HepG2 (cell line): ENCODE data around the gene ZNF385B. TPM values are rescaled to one million over a fixed set of nuclear protein-coding genes. Genes with fewer than 3 reads are reported as not detected.

Experiments
- ATAC-seq: fragments of 200-7000 bp; cut with Tn5 transposase; 3 replicates; pipeline ENCODE4 v1.9.1; 2020; ENCODE audit warnings: mild to moderate bottlenecking, moderate library complexity
- BruUV-seq: library from RNA; stranded (reverse); fragments of 400-500 nt; replicated peaks from 2 replicates; lab custom pipeline; 2021; lab: Mats Ljungman, UMichigan
- CTCF ChIA-PET: fragments of 300-600 bp; formaldehyde crosslinking; extraction: SDS; loops from one replicate; lab custom pipeline; 2021; ENCODE audit warnings: low total read pairs, inconsistent platforms, low intra/inter-chr PET ratio; lab: Yijun Ruan, JAX
- POLR2A ChIA-PET: fragments of 350-600 bp; sonication (Branson Sonifier 250); formaldehyde crosslinking; loops from one replicate; lab custom pipeline; 2020; ENCODE audit warnings: antibody characterized with exemption, inconsistent platforms; lab: Yijun Ruan, JAX
- DNase-seq: peaks from one replicate; pipeline ENCODE4 v3.0.0-alpha.2; 2015; ENCODE audit warnings: low spot score
- FAIRE-seq: peaks from 3 replicates; lab custom pipeline; 2011; peaks lifted over from hg19 to GRCh38; lab: Jason Lieb, UNC
- H2AFZ ChIP-seq: one replicate; pipeline ENCODE4 v1.6.1; 2011; ENCODE audit warnings: low read length, inconsistent platforms
- H3K27ac ChIP-seq: fragments of 300-600 bp; 3 replicates; pipeline ENCODE4 v1.8.0; 2011; ENCODE audit warnings: mixed run types, mild to moderate bottlenecking, mixed read lengths, low read length, inconsistent platforms; ENCODE audit not compliant: insufficient read depth; ENCODE audit errors: extremely low read length
- H3K27me3 ChIP-seq, 2 experiments: fragments of 200-600 bp in 1 of 2; 2 replicates in 1 of 2; 3 replicates in 1 of 2; pipeline versions ENCODE4 v1.6.0 to v1.8.0; 2011; ENCODE audit warnings: low read length in 2 of 2, mild to moderate bottlenecking in 2 of 2, moderate library complexity in 2 of 2, inconsistent platforms in 1 of 2; ENCODE audit not compliant: insufficient read depth in 2 of 2, control insufficient read depth in 1 of 2
- H3K36me3 ChIP-seq, 2 experiments: fragments of 200-600 bp in 1 of 2; replicated peaks in 1 of 2; 2 replicates in 1 of 2; 3 replicates in 1 of 2; pipeline versions ENCODE4 v1.5.1 to v1.8.0; 2011; ENCODE audit warnings: low read length in 2 of 2, inconsistent platforms in 1 of 2; ENCODE audit not compliant: insufficient read depth in 2 of 2, control insufficient read depth in 1 of 2
- H3K4me1 ChIP-seq: 2 replicates; pipeline ENCODE4 v1.5.1; 2012; ENCODE audit warnings: low read length, inconsistent platforms; ENCODE audit not compliant: insufficient read depth
- H3K4me2 ChIP-seq: 2 replicates; pipeline ENCODE4 v1.6.0; 2011; ENCODE audit warnings: low read depth, low read length, inconsistent platforms
- H3K4me3 ChIP-seq, 3 experiments: fragments of 200-600 bp in 1 of 3; sonication (generic), shearing (Covaris generic) in 1 of 3; replicated peaks in 1 of 3; 2 replicates each; pipeline ENCODE4 v1.5.1; 2011 to 2016; ENCODE audit warnings: low read length in 3 of 3, inconsistent platforms in 2 of 3, low read depth in 2 of 3, mild to moderate bottlenecking in 2 of 3, control low read depth in 1 of 3, mixed read lengths in 1 of 3; ENCODE audit not compliant: insufficient read depth in 1 of 3
- H3K79me2 ChIP-seq: one replicate; pipeline ENCODE4 v1.6.1; 2011; ENCODE audit warnings: low read length, inconsistent platforms; ENCODE audit not compliant: insufficient read depth
- H3K9ac ChIP-seq: 2 replicates; pipeline ENCODE4 v1.6.0; 2011; ENCODE audit warnings: mild to moderate bottlenecking, low read depth, low read length, inconsistent platforms; ENCODE audit not compliant: insufficient read depth
- H3K9me3 ChIP-seq: 2 replicates; pipeline ENCODE4 v1.5.1; 2012; ENCODE audit warnings: mild to moderate bottlenecking, low read length
- H4K20me1 ChIP-seq: 2 replicates; pipeline ENCODE4 v1.6.0; 2011; ENCODE audit warnings: inconsistent platforms, mild to moderate bottlenecking, low read length, moderate library complexity; ENCODE audit not compliant: insufficient read depth
- CSRNP2 ChIP-seq: sonication (generic); formaldehyde crosslinking; conservative IDR thresholded peaks from 2 replicates; pipeline ENCODE4 v1.8.0; 2022; ENCODE audit warnings: low read depth, missing genetic modification reagents
- HNRNPK ChIP-seq: fragments of 200-400 bp; formaldehyde crosslinking; IDR thresholded peaks from 2 replicates; pipeline ENCODE4 v1.6.1; 2018; ENCODE audit warnings: low read length, low read depth, moderate library complexity, mild to moderate bottlenecking; ENCODE audit not compliant: poor library complexity, severe bottlenecking
- KLF11 ChIP-seq: IDR thresholded peaks from 2 replicates; pipeline ENCODE4 v1.6.1; 2016; ENCODE audit warnings: missing compliant biosample characterization
- NR1H2 ChIP-seq: sonication (generic); formaldehyde crosslinking; IDR thresholded peaks from 2 replicates; pipeline ENCODE4 v1.8.1; 2022; ENCODE audit warnings: low read depth, missing genetic modification reagents, borderline replicate concordance
- PCBP1 ChIP-seq: fragments of 200-400 bp; formaldehyde crosslinking; IDR thresholded peaks from 2 replicates; pipeline ENCODE4 v1.6.1; 2017; ENCODE audit warnings: mild to moderate bottlenecking, low read depth, low read length, borderline replicate concordance
- PCBP2 ChIP-seq: fragments of 200-400 bp; formaldehyde crosslinking; optimal IDR thresholded peaks from 2 replicates; pipeline ENCODE3; 2018; ENCODE audit warnings: low read length, low read depth; ENCODE audit not compliant: poor library complexity, severe bottlenecking
- PHF8 ChIP-seq: sonication (generic); formaldehyde crosslinking; IDR thresholded peaks from 2 replicates; pipeline ENCODE4 v1.5.0; 2020; ENCODE audit warnings: missing genetic modification reagents
- SKI ChIP-seq: fragments of 450-650 bp; IDR thresholded peaks from one replicate; pipeline ENCODE4 v1.6.1; 2018; ENCODE audit warnings: mild to moderate bottlenecking; ENCODE audit not compliant: partially characterized antibody
- TBL1XR1 ChIP-seq: fragments of 150-350 bp; IDR thresholded peaks from 2 replicates; pipeline ENCODE4 v1.6.1; 2014; ENCODE audit warnings: borderline replicate concordance, low read length; ENCODE audit not compliant: partially characterized antibody
- TRIM24 ChIP-seq: sonication (generic); formaldehyde crosslinking; IDR thresholded peaks from 2 replicates; pipeline ENCODE4 v1.8.0; 2022; ENCODE audit warnings: mild to moderate bottlenecking, missing genetic modification reagents
- ZNF205 ChIP-seq: IDR thresholded peaks from 2 replicates; pipeline ENCODE4 v1.6.1; 2018; ENCODE audit warnings: missing biosample characterization, missing genetic modification reagents
- ZNF234 ChIP-seq: sonication (generic); formaldehyde crosslinking; conservative IDR thresholded peaks from 2 replicates; pipeline ENCODE4 v1.5.1; 2020; ENCODE audit warnings: mild to moderate bottlenecking, missing genetic modification reagents
- ZNF263 ChIP-seq: sonication (generic); formaldehyde crosslinking; IDR thresholded peaks from 2 replicates; pipeline ENCODE4 v1.4.0; 2020; ENCODE audit warnings: missing genetic modification reagents
- ZNF709 ChIP-seq: sonication (generic); formaldehyde crosslinking; IDR thresholded peaks from 2 replicates; pipeline ENCODE4 v1.5.0; 2020; ENCODE audit warnings: mild to moderate bottlenecking, missing genetic modification reagents
- ZNF780A ChIP-seq: sonication (generic); formaldehyde crosslinking; IDR thresholded peaks from 2 replicates; pipeline ENCODE4 v1.8.0; 2022; ENCODE audit warnings: mild to moderate bottlenecking, missing genetic modification reagents, moderate library complexity
- ZSCAN30 ChIP-seq: sonication (generic); formaldehyde crosslinking; IDR thresholded peaks from 2 replicates; pipeline ENCODE4 v1.5.0; 2020; ENCODE audit warnings: mild to moderate bottlenecking, missing genetic modification reagents
- ZUFSP ChIP-seq: sonication (generic); formaldehyde crosslinking; IDR thresholded peaks from 2 replicates; pipeline ENCODE4 v1.9.0; 2021; ENCODE audit warnings: missing genetic modification reagents, mild to moderate bottlenecking, borderline replicate concordance
- WGBS: methylation state at CpG from one replicate; pipeline ENCODE4 v1.1.6; 2017; ENCODE audit warnings: low lambda C conversion rate; 5-methylcytosine and 5-hydroxymethylcytosine counted together
- in situ Hi-C: cut with HindIII; loops from 2 replicates; pipeline ENCODE4 v1.10.0; 2017; ENCODE audit warnings: low pct_unique_long_range_greater_than_20kb; ENCODE audit not compliant: extremely low pct_ligation_motif_present
- intact Hi-C: fragments of 100-400 bp; cut with micrococcal nuclease; formaldehyde crosslinking; loops from one replicate; pipeline ENCODE4 v1.10.0; 2022; ENCODE audit not compliant: unreplicated experiment
- polyA plus RNA-seq, 8 experiments: library from polyadenylated mRNA; depleted of rRNA in 3 of 8; stranded (reverse) in 7 of 8; unstranded in 1 of 8; fragments of >200 nt; fragmentation: Illumina TruSeq in 4 of 8; extraction: Trizol in 4 of 8; gene quantifications; 2 replicates each; pipeline versions ENCODE4 v1.2.1 to v1.2.3, GENCODE V29; 2011 to 2016; ENCODE audit warnings: low read depth in 4 of 8, missing spikeins in 1 of 8, mixed read lengths in 1 of 8; ENCODE audit not compliant: insufficient read depth in 1 of 8
- total RNA-seq, 5 experiments: library from RNA; depleted of rRNA; stranded (reverse); fragments of >200 nt; fragmentation: Illumina TruSeq; extraction: Trizol; gene quantifications; 2 replicates each; pipeline ENCODE4 v1.2.3, GENCODE V29; 2016; ENCODE audit warnings: low read depth in 1 of 5
- TF ChIP-seq, protein P1 (sequence below): sonication (generic); formaldehyde crosslinking; IDR thresholded peaks from 2 replicates; pipeline ENCODE4 v1.8.0; 2022; ENCODE audit warnings: missing genetic modification reagents, mild to moderate bottlenecking, inconsistent platforms, borderline replicate concordance

ZNF385B gene
- total and polyA plus RNA-seq, 2 of the 13 experiments (the other 11 are each of a cell fraction or from before 2014, with no cell fraction given) = 3.3 to 6.7 TPM

DNA sequence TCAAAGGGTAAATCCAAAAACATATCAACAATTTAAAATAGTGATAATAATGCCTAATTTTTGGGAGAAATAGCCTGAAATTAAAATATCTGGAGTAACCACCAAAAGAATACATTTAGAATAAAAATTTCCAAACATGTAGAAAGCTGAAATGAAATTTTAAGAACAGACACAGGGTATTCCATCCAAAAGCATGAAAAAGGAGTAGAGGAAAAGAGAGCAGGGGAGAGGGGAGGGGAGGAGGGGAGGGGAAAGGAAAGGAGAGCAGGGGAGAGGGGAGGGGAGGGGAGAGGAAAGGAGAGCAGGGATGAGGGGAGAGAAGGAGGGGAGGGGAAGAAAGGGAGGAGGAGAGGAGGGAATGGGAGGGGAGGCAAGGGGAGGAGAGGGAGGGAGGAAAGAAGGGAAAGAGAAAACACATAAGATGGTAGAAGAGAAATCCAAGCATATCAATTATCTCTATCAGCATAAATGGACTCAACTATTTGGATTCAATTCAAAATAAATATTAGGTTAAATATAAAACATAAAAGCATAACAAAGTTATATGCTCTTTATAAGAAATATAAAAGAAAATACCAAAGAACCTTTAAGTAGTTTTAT is 141.1 kb downstream of the ZNF385B start:
- intact Hi-C loops = no loop called here

DNA sequence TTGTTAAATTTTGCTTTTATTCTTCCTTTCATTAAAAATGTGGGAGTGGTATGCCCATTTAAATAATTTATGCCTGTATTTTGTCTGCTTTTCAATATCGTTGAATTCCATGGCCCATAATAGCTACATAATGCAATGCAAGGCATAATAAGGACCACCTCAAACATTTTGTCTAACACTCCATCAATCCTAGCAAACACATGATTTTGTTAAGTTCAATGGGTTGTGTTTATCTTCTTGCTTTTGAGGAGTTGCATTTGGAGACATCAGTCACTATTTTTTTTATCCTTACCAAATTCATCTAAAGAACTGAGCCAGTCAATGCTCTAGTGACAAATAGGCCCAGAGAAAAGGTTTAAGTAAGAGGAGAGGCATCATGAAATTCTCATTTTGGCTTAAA is 145.5 kb downstream of the ZNF385B start:
- WGBS = 36% methylated on average over 1 of the region's 1 CpG
- no peak overlapping the region for H3K27ac ChIP-seq
- CTCF ChIA-PET = no interaction called here
- TF ChIP-seq ZNF234 (no peak), ZNF205 (no peak), TBL1XR1 (no peak), ZUFSP (CRISPR knock-in tag) (no peak), CSRNP2 (CRISPR knock-in tag) (no peak), ZSCAN30 (no peak), ZNF263 (CRISPR knock-in tag) (no peak), SKI (no peak), ZNF780A (no peak), KLF11 (no peak), ZNF709 (CRISPR knock-in tag) (no peak)
- TF ChIP-seq, protein P1, sequence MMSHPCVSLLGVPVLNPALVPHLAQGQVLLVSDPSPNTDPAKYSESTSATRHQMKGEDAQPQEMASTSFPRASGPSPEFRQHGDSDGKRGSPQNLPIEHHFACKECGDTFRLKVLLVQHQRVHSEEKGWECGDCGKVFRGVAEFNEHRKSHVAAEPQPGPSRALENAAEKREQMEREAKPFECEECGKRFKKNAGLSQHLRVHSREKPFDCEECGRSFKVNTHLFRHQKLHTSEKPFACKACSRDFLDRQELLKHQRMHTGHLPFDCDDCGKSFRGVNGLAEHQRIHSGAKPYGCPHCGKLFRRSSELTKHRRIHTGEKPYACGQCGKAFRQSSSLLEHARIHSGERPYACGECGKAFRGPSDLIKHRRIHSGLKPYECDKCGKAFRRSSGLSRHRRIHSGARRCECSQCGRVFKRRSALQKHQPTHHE (CRISPR knock-in tag) = no peak

More for the DNA sequence above, 141.1 kb downstream of the ZNF385B start:
- no peaks in the 10 kb centered on the region for H3K4me1 ChIP-seq
- H2AFZ ChIP-seq = no peak overlapping the region
- H3K9ac ChIP-seq = no peak overlapping the region
- H3K79me2 ChIP-seq = no peaks in the 10 kb centered on the region
- DNase-seq (no peak), FAIRE-seq (no peak), ATAC-seq (no peak)
- no peaks in the 10 kb centered on the region for H3K9me3 ChIP-seq
- ChIA-PET CTCF (no interaction called here), POLR2A (no interaction called here)
- BruUV-seq = no TSS peak
- no peak overlapping the region for H3K4me2 ChIP-seq
- no peaks in the 10 kb centered on the region for H3K36me3 ChIP-seq
- in situ Hi-C loops = no loop called here
- no peak overlapping the region for H3K27ac ChIP-seq
- H3K4me3 ChIP-seq = no peak overlapping the region
- TF ChIP-seq NR1H2 (CRISPR knock-in tag) = no peak
- TF ChIP-seq PCBP1 = 0 out of 2 replicates have a peak, but pooled peaks have one; percentile 62
- no peak for TF ChIP-seq PHF8 (CRISPR knock-in tag)
- peak; percentile 92 for TF ChIP-seq HNRNPK
- TF ChIP-seq TRIM24 (CRISPR knock-in tag) = no peak
- TF ChIP-seq PCBP2 = peak; percentile 70
- no peaks in the 10 kb centered on the region for H4K20me1 ChIP-seq
- H3K27me3 ChIP-seq = peaks cover 0 to 4% of the 10 kb centered on the region in 2 experiments; a peak in 1 of 5 replicates

More for the DNA sequence above, 145.5 kb downstream of the ZNF385B start:
- POLR2A ChIA-PET = no interaction called here
- Histone ChIP-seq H4K20me1 (no peaks in the 10 kb centered on the region), H3K27me3 (peaks cover 0 to 9% of the 10 kb centered on the region in 2 experiments; a peak in 1 of 5 replicates), H3K4me1 (no peaks in the 10 kb centered on the region), H3K9ac (no peak overlapping the region), H3K79me2 (no peaks in the 10 kb centered on the region), H3K4me3 (no peak overlapping the region), H3K9me3 (no peaks in the 10 kb centered on the region), H3K4me2 (no peak overlapping the region), H2AFZ (no peak overlapping the region), H3K36me3 (no peaks in the 10 kb centered on the region)
- no TSS peak for BruUV-seq
- DNase-seq = no peak
- FAIRE-seq = no peak
- in situ Hi-C loops (no loop called here), intact Hi-C loops (no loop called here)
- ATAC-seq = no peak
